Natural killer cell (primary cell): Measurements from ENCODE around the gene ARL15. TPM values are rescaled to one million over a fixed set of nuclear protein-coding genes. Genes with fewer than 3 reads are reported as not detected.

Experiments used
- ATAC-seq, 3 donors: fragments of 150-1000 bp in 2 of 3; fragments of 200-7000 bp in 1 of 3; cut with Tn5 transposase; 1 replicate in 1 of 3; 2 replicates in 2 of 3; pipeline ENCODE4 v1.10.0; 2021; ENCODE audit warnings: mild to moderate bottlenecking in 2 of 3, moderate library complexity in 2 of 3
- DNase-seq, 2 donors: peaks; one replicate each; pipeline versions ENCODE4 v3.0.0 to v3.0.0-alpha.2; 2013 to 2021; ENCODE audit warnings: mixed read lengths in 1 of 2
- H3K27ac ChIP-seq: one replicate; pipeline ENCODE4 v1.5.1; 2013; ENCODE audit warnings: mild to moderate bottlenecking, low read length
- H3K27me3 ChIP-seq: one replicate; pipeline ENCODE4 v1.6.1; 2013; ENCODE audit warnings: low read length; ENCODE audit not compliant: control insufficient read depth, insufficient read depth
- H3K36me3 ChIP-seq: one replicate; pipeline ENCODE4 v1.6.1; 2013; ENCODE audit warnings: low read length; ENCODE audit not compliant: control insufficient read depth, insufficient read depth
- H3K4me1 ChIP-seq: one replicate; pipeline ENCODE4 v1.6.1; 2013; ENCODE audit warnings: low read length; ENCODE audit not compliant: control insufficient read depth, insufficient read depth
- H3K4me3 ChIP-seq: one replicate; pipeline ENCODE4 v1.5.1; 2013; ENCODE audit warnings: low read length
- H3K9me3 ChIP-seq: one replicate; pipeline ENCODE4 v1.6.1; 2013; ENCODE audit warnings: low read length; ENCODE audit not compliant: control insufficient read depth, insufficient read depth
- H3K27ac Mint-ChIP-seq, 2 donors: one replicate each; pipeline ENCODE4 v1.8.0; 2022; ENCODE audit warnings: mild to moderate bottlenecking in 2 of 2, mixed read lengths in 2 of 2, moderate library complexity in 1 of 2
- H3K27me3 Mint-ChIP-seq, 2 donors: one replicate each; pipeline ENCODE4 v1.8.0; 2022; ENCODE audit warnings: low read depth in 2 of 2, mixed read lengths in 2 of 2
- H3K36me3 Mint-ChIP-seq: one replicate; pipeline ENCODE4 v1.8.0; 2022; ENCODE audit warnings: mixed read lengths
- H3K4me1 Mint-ChIP-seq, 2 donors: one replicate each; pipeline ENCODE4 v1.8.0; 2022; ENCODE audit warnings: mixed read lengths in 2 of 2
- H3K4me3 Mint-ChIP-seq: one replicate; pipeline ENCODE4 v1.8.0; 2022; ENCODE audit warnings: mild to moderate bottlenecking, moderate library complexity, mixed read lengths
- H3K9me3 Mint-ChIP-seq, 2 donors: one replicate each; pipeline ENCODE4 v1.8.0; 2022; ENCODE audit warnings: mixed read lengths in 2 of 2
- CTCF ChIP-seq: fragments of 200-600 bp; IDR thresholded peaks from one replicate; pipeline ENCODE4 v1.8.0; 2022; ENCODE audit warnings: antibody characterized with exemption
- WGBS: methylation state at CpG from one replicate; pipeline ENCODE4 v1.1.7; 2013; ENCODE audit warnings: missing lambda C conversion rate; ENCODE audit not compliant: insufficient coverage; 5-methylcytosine and 5-hydroxymethylcytosine counted together
- intact Hi-C: fragments of 100-400 bp; cut with micrococcal nuclease; formaldehyde crosslinking; loops from one replicate; pipeline ENCODE4 v1.14.2; 2022
- total RNA-seq, 4 donors: library from RNA; stranded (reverse); fragments of 120-200 nt in 1 of 4; gene quantifications; one replicate each; pipeline versions ENCODE4 v1.2.3 to v1.2.4, GENCODE V29; 2013 to 2022

ARL15 gene
- total RNA-seq, 3 donors from 2014 or later (not counting 1 experiment from before 2014, with no cell fraction given) = 28.9 to 35.1 (median 33.1) TPM

DNA sequence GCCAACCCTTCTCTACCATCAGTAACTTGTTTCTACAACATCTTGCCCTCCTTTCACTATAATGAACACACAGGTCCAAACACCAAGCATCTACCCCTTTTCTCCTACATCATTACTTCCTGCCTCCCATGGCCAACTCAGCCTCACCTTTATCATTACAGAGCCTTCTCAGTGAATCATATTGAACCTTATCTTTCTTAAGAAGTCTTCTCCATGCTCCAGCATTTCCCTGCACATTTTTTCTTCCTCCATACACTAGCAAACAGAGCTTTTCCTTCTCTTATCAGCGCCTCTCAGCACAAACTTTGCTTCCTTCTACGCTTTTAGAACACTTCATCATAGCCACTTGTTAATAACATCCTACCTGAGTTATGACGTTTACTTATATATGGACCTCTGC lies 148.2 kb downstream of the ARL15 start:
- no peaks in the 10 kb centered on the region for H3K27me3 Mint-ChIP-seq
- H3K27me3 ChIP-seq = no peaks in the 10 kb centered on the region
- H3K4me1 Mint-ChIP-seq = peaks cover 0 to 7% of the 10 kb centered on the region in 2 donors
- H3K36me3 Mint-ChIP-seq = no peaks in the 10 kb centered on the region
- WGBS = 93% methylated on average over 3 of the region's 3 CpGs
- no peaks in the 10 kb centered on the region for H3K36me3 ChIP-seq
- peaks cover 0 to 2% of the 10 kb centered on the region in 2 donors for H3K9me3 Mint-ChIP-seq
- no peak overlapping the region for H3K4me3 Mint-ChIP-seq
- no peak overlapping the region for H3K4me3 ChIP-seq
- DNase-seq (no peak), ATAC-seq (no peak)
- H3K9me3 ChIP-seq = no peaks in the 10 kb centered on the region
- no peak overlapping the region for H3K27ac ChIP-seq
- H3K27ac Mint-ChIP-seq = no peak overlapping the region
- no peak for TF ChIP-seq CTCF
- intact Hi-C loops = no loop called here
- no peaks in the 10 kb centered on the region for H3K4me1 ChIP-seq

DNA sequence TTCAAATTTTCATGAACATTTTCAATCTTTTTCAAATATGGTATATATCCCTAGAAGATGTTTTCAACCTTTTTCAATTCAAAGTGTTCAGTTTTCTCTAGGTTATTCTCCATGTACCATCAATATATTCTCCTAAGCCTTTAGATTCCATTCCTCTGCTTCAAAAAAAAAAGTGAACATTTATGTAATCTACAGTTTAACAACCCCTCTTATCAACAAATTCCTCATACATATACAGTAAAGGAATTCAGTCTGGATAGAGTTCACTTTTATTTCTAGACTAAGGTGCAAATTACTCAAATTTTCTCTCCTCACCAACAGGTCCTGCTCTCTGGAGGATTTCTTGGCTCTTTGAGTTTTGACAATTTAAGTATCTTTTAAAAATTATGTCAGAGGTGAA lies 150.0 kb downstream of the ARL15 start:
- Mint-ChIP-seq H3K27me3 (no peaks in the 10 kb centered on the region), H3K27ac (no peak overlapping the region), H3K36me3 (no peaks in the 10 kb centered on the region), H3K4me1 (peaks cover 10 to 15% of the 10 kb centered on the region in 2 donors), H3K4me3 (no peak overlapping the region), H3K9me3 (peaks cover 0 to 2% of the 10 kb centered on the region in 2 donors)
- H3K27me3 ChIP-seq = no peaks in the 10 kb centered on the region
- DNase-seq = no peak
- no peak overlapping the region for H3K4me3 ChIP-seq
- H3K27ac ChIP-seq = no peak overlapping the region
- no peaks in the 10 kb centered on the region for H3K36me3 ChIP-seq
- ATAC-seq = no peak
- intact Hi-C loops = no loop called here
- TF ChIP-seq CTCF = no peak
- H3K4me1 ChIP-seq = no peaks in the 10 kb centered on the region
- no peaks in the 10 kb centered on the region for H3K9me3 ChIP-seq

DNA sequence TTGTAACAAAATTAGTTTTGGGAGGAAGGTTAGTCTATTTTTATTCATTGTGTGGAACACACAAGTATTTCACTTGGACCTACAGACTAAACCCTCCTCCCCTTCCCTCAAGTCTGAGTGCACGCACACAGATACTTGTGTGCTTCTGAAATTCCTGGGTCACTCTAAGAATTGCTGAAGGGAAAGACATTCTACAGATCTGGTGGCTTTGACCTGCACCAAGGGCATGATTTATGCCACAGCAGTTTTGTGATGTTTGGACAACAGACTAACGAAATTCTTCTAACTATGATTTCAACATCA lies 150.5 kb downstream of the ARL15 start:
- H3K9me3 ChIP-seq = no peaks in the 10 kb centered on the region
- Mint-ChIP-seq H3K4me1 (peaks cover 10 to 15% of the 10 kb centered on the region in 2 donors), H3K4me3 (no peak overlapping the region), H3K36me3 (no peaks in the 10 kb centered on the region), H3K27ac (no peak overlapping the region), H3K9me3 (peaks cover 0 to 1% of the 10 kb centered on the region in 2 donors), H3K27me3 (no peaks in the 10 kb centered on the region)
- H3K4me1 ChIP-seq = no peaks in the 10 kb centered on the region
- DNase-seq = no peak
- H3K4me3 ChIP-seq = no peak overlapping the region
- no peak for TF ChIP-seq CTCF
- no peak overlapping the region for H3K27ac ChIP-seq
- H3K27me3 ChIP-seq = no peaks in the 10 kb centered on the region
- intact Hi-C loops = no loop called here
- ATAC-seq = no peak
- WGBS = 93% methylated on average over 2 of the region's 2 CpGs
- no peaks in the 10 kb centered on the region for H3K36me3 ChIP-seq

DNA sequence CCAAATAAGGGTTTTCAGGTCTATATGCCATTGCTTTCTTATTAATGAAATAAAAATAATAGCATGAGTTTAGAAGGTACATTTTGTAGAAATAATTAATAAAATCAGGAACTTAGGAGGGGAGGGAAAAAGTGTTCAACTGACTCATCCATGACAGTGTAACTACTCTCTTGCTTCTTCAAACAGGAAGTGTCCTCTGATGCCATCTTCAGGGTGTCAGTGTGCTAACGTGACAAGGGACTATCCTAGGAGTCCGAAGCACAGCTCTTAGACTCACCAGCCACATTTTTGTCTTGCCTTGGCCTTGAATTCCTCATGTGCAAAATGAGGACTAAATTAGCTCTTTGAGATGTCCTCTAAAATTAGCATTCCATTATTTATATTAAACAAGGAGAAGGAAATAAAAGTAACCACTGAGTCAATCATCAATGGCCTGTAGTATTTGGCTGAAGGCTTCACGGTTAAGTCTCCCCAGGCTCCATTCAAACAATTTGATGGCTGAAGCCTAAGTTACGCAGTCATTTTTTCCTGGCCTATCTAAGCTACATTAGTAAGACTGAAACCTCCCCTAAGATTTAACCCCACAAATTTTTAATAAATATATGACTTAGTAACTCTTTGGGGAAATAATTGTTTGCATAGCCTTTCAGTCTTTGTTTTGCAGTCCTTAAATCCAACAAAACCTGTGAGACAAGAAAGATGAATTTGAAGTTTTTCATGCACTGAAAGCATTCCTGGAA lies 151.1 kb downstream of the ARL15 start:
- ATAC-seq (peak in 2 of 3 donors; percentile 52 to 60), DNase-seq (no peak)
- no peaks in the 10 kb centered on the region for H3K9me3 ChIP-seq
- no peak overlapping the region for H3K27ac ChIP-seq
- H3K36me3 Mint-ChIP-seq = no peaks in the 10 kb centered on the region
- no peaks in the 10 kb centered on the region for H3K27me3 ChIP-seq
- H3K36me3 ChIP-seq = no peaks in the 10 kb centered on the region
- no peak for TF ChIP-seq CTCF
- no peak overlapping the region for H3K27ac Mint-ChIP-seq
- WGBS = 80% methylated on average over 4 of the region's 4 CpGs
- H3K9me3 Mint-ChIP-seq = no peaks in the 10 kb centered on the region
- no peak overlapping the region for H3K4me3 ChIP-seq
- intact Hi-C loops = no loop called here
- peaks cover 10 to 15% of the 10 kb centered on the region in 2 donors for H3K4me1 Mint-ChIP-seq
- H3K4me3 Mint-ChIP-seq = no peak overlapping the region
- no peaks in the 10 kb centered on the region for H3K4me1 ChIP-seq
- H3K27me3 Mint-ChIP-seq = no peaks in the 10 kb centered on the region
